ENCODE results near the gene GDI2.
"Not testable (repeated sequence)": the region's sequence is repeated elsewhere in the genome, so short reads cannot be mapped to it uniquely, and the experiment has no call there.

Gene GDI2

GRCh38 chr10:5783300-5783699 is 29.9 kb downstream of the GDI2 start:
- no peak for DNase-seq (ENCODE audit: low spot score)

- DNase-seq (ENCODE audit: low spot score) = no peak
Measured at GRCh38 chr10:5782174-5782573, 31.1 kb downstream of the GDI2 start.

GRCh38 chr10:5779730-5780129 is 33.5 kb downstream of the GDI2 start:
- DNase-seq (ENCODE audit: low spot score) = no peak

GRCh38 chr10:5777758-5778157 is 35.5 kb downstream of the GDI2 start:
- DNase-seq (ENCODE audit: low spot score) = not testable (repeated sequence)

GRCh38 chr10:5776881-5777197 is 36.4 kb downstream of the GDI2 start:
- DNase-seq (ENCODE audit: low spot score) = no peak

- no peak for DNase-seq (ENCODE audit: low spot score)
Measured at GRCh38 chr10:5776136-5776880, 36.9 kb downstream of the GDI2 start.

GRCh38 chr10:5775685-5776084 is 37.5 kb downstream of the GDI2 start:
- DNase-seq (ENCODE audit: low spot score) = no peak

GRCh38 chr10:5774987-5775620 is 38.1 kb downstream of the GDI2 start:
- no peak for DNase-seq (ENCODE audit: low spot score)

GRCh38 chr10:5766189-5766588 is 47.0 kb downstream of the GDI2 start:
- DNase-seq (ENCODE audit: low spot score) = no peak

- DNase-seq (ENCODE audit: low spot score) = no peak
Measured at GRCh38 chr10:5765617-5766016, 47.6 kb downstream of the GDI2 start.

GRCh38 chr10:5764422-5765297 is 48.6 kb downstream of the GDI2 start:
- DNase-seq (ENCODE audit: low spot score) = no peak

GRCh38 chr10:5762531-5762930 is 50.7 kb downstream of the GDI2 start:
- DNase-seq (ENCODE audit: low spot score) = no peak

- no peak for DNase-seq (ENCODE audit: low spot score)
Measured at GRCh38 chr10:5761220-5761619, 52.0 kb downstream of the GDI2 start.

- no peak for DNase-seq (ENCODE audit: low spot score)
Measured at GRCh38 chr10:5760515-5760914, 52.7 kb downstream of the GDI2 start.

GRCh38 chr10:5758927-5759326 is 54.3 kb downstream of the GDI2 start:
- DNase-seq (ENCODE audit: low spot score) = no peak

- no peak for DNase-seq (ENCODE audit: low spot score)
Measured at GRCh38 chr10:5757766-5758517, 55.3 kb downstream of the GDI2 start.

- no peak for DNase-seq (ENCODE audit: low spot score)
Measured at GRCh38 chr10:5752301-5752871, 60.8 kb downstream of the GDI2 start.

- no peak for DNase-seq (ENCODE audit: low spot score)
Measured at GRCh38 chr10:5751601-5752253, 61.5 kb downstream of the GDI2 start.

- no peak for DNase-seq (ENCODE audit: low spot score)
Measured at GRCh38 chr10:5748394-5748803, 64.8 kb downstream of the GDI2 start.

- DNase-seq (ENCODE audit: low spot score) = no peak
Measured at GRCh38 chr10:5746197-5746596, 67.0 kb downstream of the GDI2 start.

GRCh38 chr10:5744849-5745248 is 68.4 kb downstream of the GDI2 start:
- no peak for DNase-seq (ENCODE audit: low spot score)
